Measurements from ENCODE around the gene TRDN. TPM values are rescaled to one million over a fixed set of nuclear protein-coding genes. Genes with fewer than 3 reads are reported as not detected.

The TRDN gene
- total RNA-seq, 1 donor from 2014 or later = not detected

DNA sequence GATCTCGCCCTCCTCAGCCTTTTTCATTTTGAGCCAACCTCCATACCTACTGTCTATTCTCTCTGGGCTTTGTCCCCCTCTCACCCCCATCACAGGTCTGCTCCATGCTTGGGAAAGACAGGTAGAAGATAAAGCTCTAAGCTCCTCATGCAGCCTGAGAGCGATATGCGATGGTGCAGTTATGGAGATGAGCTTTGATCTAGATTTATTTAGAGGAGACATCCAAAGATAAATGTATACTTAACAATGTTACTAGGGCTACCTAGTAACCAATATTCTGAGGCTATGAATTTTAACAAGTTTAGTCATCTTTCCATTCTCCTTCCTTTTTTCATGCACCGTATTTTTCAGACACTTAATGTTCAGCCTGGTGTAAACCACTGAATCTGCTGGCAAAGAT lies 95.3 kb downstream of the TRDN start:
- no peak for DNase-seq (ENCODE audit: low read depth)
- Histone ChIP-seq H3K4me3 (ENCODE audit: low read depth, low read length) (no peak overlapping the region), H3K36me3 (ENCODE audit: control insufficient read depth, insufficient read depth, low read length) (no peaks in the 10 kb centered on the region), H3K27me3 (ENCODE audit: control insufficient read depth, insufficient read depth, low read length) (no peaks in the 10 kb centered on the region)
- TF ChIP-seq CTCF (IDR thresholded peaks at IDR 0.05; ENCODE audit: insufficient read depth, low read length, poor library complexity, severe bottlenecking) = no peak

DNA sequence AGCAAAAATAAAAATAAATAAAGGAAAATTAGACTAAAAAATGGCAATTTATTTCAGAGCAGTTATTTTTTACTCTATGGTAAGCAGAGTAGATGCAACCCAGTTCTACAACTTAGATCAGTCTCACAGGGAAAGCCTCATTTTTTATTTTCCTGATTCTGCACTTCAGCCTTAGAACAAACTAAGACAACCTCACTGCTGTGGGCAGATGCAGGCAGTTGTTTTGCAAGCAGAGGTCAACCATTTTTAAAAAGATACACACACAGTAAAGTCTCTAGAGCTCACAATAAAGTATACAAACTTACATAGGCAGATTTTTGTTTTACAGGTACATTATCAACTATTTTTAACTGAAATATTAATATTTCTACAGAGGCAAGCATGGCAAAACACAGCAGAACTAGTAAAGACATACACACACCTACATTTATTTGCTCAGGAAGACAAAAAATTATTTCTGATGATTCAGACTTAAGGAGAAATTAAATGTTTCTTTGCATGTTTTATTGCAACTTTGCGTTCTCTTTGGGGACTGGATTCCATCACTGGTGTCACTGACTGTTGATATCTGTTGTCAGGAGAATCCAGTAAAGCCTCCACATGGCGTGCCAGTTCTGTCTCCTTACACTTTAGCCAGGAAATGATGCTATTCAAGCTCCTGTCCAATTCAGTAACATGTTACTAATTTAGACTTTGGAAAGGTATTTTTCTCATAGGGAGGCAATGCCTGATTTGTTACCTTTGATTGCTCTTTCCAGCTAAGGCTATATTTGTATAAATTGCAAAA lies 102.7 kb downstream of the TRDN start:
- no peak for TF ChIP-seq CTCF (IDR thresholded peaks at IDR 0.05; ENCODE audit: insufficient read depth, low read length, poor library complexity, severe bottlenecking)
- no peak for DNase-seq (ENCODE audit: low read depth)
- no peaks in the 10 kb centered on the region for H3K36me3 ChIP-seq (ENCODE audit: control insufficient read depth, insufficient read depth, low read length)
- H3K4me3 ChIP-seq (ENCODE audit: low read depth, low read length) = no peak overlapping the region
- no peaks in the 10 kb centered on the region for H3K27me3 ChIP-seq (ENCODE audit: control insufficient read depth, insufficient read depth, low read length)

DNA sequence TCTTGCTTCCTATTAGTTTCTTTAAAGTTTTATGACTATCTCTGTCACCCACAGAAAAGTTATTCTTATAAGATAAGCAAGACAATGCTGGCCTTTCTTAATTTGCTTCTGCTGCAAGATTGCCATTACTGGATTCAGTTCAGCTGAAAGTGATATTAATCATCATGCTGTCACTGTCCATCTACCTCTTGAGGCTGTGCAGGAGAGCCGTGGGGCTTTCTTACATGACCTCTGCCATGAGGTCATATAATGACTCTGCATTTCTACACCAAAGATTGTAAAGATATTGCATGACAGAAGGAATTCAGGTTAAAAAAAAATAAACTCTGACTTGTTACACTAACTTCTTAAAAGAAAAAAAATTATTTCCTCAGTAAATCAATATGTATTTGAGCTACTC lies 106.9 kb downstream of the TRDN start:
- Histone ChIP-seq H3K36me3 (ENCODE audit: control insufficient read depth, insufficient read depth, low read length) (no peaks in the 10 kb centered on the region), H3K27me3 (ENCODE audit: control insufficient read depth, insufficient read depth, low read length) (no peaks in the 10 kb centered on the region), H3K4me3 (ENCODE audit: low read depth, low read length) (no peak overlapping the region)
- no peak for TF ChIP-seq CTCF (IDR thresholded peaks at IDR 0.05; ENCODE audit: insufficient read depth, low read length, poor library complexity, severe bottlenecking)
- no peak for DNase-seq (ENCODE audit: low read depth)

GRCh38 chr6:123529058-123529457 lies 107.7 kb downstream of the TRDN start:
- no peaks in the 10 kb centered on the region for H3K36me3 ChIP-seq (ENCODE audit: control insufficient read depth, insufficient read depth, low read length)
- no peak overlapping the region for H3K4me3 ChIP-seq (ENCODE audit: low read depth, low read length)
- peak; percentile 29 for DNase-seq (ENCODE audit: low read depth)
- no peaks in the 10 kb centered on the region for H3K27me3 ChIP-seq (ENCODE audit: control insufficient read depth, insufficient read depth, low read length)
- TF ChIP-seq CTCF (IDR thresholded peaks at IDR 0.05; ENCODE audit: insufficient read depth, low read length, poor library complexity, severe bottlenecking) = no peak

GRCh38 chr6:123527406-123527805 lies 109.3 kb downstream of the TRDN start:
- Histone ChIP-seq H3K4me3 (ENCODE audit: low read depth, low read length) (no peak overlapping the region), H3K27me3 (ENCODE audit: control insufficient read depth, insufficient read depth, low read length) (no peaks in the 10 kb centered on the region), H3K36me3 (ENCODE audit: control insufficient read depth, insufficient read depth, low read length) (no peaks in the 10 kb centered on the region)
- no peak for TF ChIP-seq CTCF (IDR thresholded peaks at IDR 0.05; ENCODE audit: insufficient read depth, low read length, poor library complexity, severe bottlenecking)
- no peak for DNase-seq (ENCODE audit: low read depth)

GRCh38 chr6:123526128-123526527 lies 110.6 kb downstream of the TRDN start:
- Histone ChIP-seq H3K36me3 (ENCODE audit: control insufficient read depth, insufficient read depth, low read length) (no peaks in the 10 kb centered on the region), H3K4me3 (ENCODE audit: low read depth, low read length) (no peak overlapping the region), H3K27me3 (ENCODE audit: control insufficient read depth, insufficient read depth, low read length) (no peaks in the 10 kb centered on the region)
- TF ChIP-seq CTCF (IDR thresholded peaks at IDR 0.05; ENCODE audit: insufficient read depth, low read length, poor library complexity, severe bottlenecking) = no peak
- DNase-seq (ENCODE audit: low read depth) = no peak
